HUDEP-2 (cell line): ENCODE data around the gene ARHGEF26.
A peak's percentile ranks its signal among the peaks of the same experiment; 100 is the strongest.

Experiments
- DNase-seq, 76 experiments: peaks; one replicate each; lab custom pipeline; 2025; ENCODE audit not compliant: unreplicated experiment in 76 of 76; lab: John Stamatoyannopoulos, UW

The ARHGEF26 gene

DNA sequence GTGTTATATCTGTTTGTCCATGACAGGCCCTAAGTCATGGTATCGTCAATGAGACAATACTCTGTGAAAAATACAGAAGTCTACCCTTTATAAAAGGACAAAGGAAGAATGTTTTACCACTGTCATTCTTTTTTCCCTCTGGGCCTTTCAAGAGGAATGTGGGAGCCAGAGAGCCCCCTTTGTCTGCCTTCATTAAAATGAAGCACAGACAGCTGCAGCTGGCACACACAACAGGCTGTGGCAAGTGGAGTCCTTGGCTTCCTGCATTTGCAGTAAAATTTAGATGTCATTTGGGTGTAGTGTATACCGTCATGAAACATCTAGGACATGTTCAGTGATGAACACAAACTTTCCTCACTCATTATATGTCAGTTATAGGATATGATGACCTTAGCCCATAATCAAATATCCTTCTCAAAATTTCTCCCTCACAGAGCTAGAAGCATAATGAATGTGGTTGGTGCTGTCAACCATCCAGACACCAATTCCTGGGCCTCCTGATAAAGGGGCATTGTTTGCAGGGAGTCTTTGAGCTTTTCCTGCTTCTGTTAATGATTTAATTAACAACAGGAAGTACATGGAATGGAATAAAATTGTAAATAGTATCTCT is 126.7 kb downstream of the ARHGEF26 start:
- no peak for DNase-seq

DNA sequence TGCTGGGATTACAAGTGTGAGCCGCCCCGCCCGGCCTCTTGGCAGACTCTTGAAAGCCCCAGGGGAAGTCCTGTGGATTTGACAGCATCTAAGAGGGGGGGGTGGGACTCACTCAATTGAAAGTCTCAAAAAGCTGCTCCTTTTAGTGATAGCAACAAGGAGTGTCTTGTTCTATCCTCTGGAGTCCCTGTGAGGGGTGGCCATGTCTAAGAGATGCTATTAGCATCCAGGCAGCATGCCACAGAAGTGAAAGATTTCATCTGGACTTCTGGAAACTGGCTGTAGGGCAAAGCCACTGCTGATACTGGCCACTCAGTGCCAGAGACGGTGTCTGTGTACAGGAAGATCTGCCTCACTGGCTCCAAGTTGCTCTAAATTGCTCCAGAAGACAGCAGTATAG is 129.1 kb downstream of the ARHGEF26 start:
- DNase-seq: no peak

DNA sequence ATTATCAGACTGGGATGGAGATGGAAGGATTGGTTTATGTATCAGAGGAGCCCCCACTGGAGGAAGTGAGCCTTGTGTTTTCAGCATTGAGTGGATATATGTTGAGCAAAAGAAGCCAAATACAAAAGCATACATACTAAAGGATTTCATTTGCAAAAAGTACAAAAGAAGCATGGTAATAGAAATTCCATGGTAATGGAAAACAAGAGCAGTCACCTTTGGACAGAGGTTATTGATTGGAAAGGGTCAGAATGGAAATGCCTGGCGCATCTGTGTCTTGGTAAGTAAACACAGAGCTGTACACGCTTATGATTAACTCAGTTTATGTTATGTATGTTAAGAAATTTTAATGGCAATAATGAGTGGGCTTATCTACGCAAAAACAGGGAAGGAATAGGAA is 130.4 kb downstream of the ARHGEF26 start:
- no peak for DNase-seq

DNA sequence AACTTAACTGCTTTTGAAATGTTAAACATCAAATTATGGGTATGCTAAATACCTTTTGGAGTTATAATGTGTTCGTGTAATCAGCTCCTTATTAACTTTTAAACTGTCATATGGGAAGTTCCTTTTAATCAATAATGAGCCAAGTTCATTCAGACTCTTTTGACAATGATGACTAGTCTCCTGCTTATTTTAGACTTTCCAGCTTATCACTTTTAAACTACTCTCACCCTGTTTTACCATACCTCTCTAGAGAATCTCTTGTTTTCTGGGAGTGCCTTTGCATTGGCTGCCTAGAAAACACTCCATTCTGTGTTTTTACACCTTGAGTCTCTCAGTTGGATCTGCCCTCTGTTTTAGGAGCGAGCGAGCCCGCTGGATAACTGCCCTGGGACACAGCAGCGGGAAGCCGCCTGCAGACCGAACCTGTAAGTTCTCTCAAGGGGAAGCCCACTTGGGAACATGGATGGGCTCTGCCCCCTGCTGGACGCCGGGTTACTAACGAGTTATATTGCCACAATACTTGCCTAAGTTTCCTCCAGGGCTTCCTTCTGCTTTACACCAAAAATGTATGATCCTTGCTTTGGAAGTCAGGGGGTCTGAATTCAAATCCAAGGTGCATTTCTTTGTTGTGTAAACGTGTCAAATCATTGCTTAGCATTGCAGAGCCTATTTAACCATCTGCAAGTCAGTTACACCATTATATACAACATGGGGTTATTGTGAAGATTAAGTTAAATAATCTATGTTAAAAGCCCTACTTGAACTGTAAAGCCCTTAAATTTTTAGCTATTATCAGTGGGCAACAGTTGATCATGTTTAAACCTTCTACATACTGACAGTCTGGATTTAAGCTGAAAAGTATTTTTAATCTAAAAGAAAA is 131.8 kb downstream of the ARHGEF26 start:
- DNase-seq: peak in 68 of 76 experiments; percentile 3 to 77 (median 54)

DNA sequence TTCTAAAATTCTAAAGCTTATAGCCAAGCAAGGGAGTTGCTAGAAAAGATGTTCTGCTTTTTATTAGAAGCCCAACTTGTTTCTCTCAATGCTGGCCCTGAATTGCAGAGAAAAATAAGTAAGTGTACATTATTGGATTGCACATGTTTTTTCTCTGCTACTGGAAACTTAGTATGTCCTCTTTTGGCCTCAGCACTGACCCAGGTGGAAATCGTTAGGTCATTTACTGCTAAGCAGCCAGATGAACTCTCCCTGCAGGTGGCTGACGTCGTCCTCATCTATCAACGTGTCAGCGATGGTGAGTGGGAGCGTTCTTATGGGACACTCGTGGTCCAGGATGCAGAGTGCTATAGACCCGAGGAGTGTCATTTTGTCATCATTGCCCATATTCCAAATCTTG is 133.3 kb downstream of the ARHGEF26 start:
- DNase-seq: no peak

DNA sequence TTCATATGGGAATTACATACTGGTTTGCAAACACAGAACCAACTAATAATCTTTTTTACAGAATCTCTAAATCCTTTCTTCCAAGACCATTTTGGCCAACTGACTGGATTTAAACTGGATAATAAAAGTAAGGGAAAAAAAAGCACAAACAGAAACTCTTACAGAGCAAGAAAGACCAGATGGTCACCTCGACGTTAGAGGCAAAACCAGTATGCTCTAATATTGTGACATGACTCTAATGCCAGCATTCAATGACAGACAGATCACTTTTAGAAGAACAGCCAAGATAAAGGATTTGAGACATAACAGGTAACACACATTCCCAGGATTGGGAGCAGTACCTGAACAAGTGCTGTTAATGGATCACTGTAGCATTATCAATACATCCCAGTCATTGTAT is 152.2 kb downstream of the ARHGEF26 start:
- no peak for DNase-seq

DNA sequence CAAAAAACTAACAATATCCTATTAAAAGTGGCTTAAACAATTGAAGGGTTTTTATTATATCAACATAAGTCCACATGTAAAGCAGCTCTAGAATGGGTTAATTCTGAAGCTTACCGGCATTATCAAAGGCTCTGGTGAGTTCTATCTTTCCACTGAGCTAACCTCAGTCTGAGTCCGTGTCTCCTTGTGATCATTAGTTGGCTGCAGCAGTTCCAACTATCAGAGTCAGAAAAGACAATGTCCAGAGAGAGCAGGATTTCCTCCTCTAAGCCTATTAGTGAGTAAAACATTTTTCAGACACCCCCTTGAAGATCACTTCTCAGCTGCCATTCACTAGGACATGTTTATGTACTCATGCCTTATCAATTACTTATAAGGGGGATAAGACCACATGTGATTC is 153.2 kb downstream of the ARHGEF26 start:
- DNase-seq: peak in 4 of 76 experiments; percentile 9 to 32 (median 26)

DNA sequence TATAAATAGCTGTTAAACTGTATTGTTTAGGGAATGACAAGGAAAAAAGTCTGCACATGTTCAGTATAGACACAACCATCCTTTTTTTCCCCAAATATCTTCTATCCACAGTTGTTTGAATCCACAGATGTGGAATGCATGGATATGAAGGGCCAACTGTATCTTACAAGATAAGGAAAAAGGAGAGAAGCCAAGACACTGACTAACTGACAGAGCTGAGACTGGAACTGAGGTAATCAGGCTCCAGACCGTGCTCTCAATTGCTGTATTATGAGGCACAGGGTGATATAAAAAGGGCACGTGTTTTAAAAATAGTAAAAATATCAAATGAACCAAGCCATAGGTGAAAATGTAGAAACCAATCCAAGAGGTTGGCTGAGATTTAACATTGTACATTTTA is 154.1 kb downstream of the ARHGEF26 start:
- DNase-seq: peak in 40 of 76 experiments; percentile 0 to 71 (median 27)

DNA sequence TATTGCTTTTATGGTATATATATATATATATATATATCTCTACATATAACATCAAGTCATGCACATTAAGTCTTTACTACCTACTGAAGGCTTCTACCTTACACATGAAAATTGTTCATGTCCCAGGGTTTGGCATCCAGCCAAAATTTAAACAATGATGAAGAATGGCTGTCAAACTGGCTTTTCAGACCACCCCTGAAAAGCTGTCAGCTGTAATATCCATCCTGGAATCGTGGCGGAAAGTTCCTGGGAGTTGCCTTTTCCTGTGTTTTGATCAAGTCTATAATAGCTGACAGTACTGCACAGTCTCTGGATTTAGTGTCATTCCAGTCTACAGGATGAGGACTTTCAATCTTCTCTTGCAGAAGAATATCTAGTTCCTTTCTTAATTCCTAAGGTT is 154.8 kb downstream of the ARHGEF26 start:
- DNase-seq: peak in 10 of 76 experiments; percentile 2 to 17 (median 5)

DNA sequence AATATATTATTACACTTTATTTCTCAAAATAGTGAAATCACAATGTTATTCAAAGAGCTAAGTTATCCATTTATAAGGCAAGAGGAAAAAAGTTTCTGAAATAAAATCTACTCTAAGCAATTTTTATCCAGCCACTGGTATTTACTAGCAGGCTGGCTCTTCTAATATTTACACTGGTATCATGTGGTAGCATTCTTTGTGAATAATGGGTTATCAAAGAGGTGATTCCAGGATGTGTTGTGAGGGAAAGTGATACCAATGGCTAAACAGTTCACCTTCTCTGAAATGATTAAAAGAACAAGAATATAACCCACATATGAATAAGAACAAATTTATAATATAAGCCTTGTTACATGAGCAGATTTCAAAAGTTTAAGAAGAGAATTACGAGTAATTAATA is 159.0 kb downstream of the ARHGEF26 start:
- no peak for DNase-seq

DNA sequence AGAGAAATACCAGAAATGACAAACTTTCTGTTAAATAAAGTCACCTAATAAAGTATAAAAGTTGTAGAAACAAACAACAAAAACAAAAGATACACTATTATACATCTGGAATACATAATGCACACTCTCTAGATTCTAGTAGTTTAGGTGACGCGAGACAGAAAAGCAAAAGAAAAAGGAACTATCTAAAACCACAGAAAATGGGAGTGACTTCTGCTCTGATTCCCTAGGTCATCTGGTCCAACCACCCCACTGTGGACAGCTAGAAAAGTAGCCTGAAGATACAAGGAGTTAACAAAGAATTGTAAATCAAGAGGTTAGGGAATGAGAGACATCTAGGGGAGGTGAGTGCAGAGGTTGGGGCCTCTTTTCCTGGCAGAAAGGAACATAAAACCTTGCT is 164.0 kb downstream of the ARHGEF26 start:
- peak in 1 of 76 experiments; percentile 3 for DNase-seq

DNA sequence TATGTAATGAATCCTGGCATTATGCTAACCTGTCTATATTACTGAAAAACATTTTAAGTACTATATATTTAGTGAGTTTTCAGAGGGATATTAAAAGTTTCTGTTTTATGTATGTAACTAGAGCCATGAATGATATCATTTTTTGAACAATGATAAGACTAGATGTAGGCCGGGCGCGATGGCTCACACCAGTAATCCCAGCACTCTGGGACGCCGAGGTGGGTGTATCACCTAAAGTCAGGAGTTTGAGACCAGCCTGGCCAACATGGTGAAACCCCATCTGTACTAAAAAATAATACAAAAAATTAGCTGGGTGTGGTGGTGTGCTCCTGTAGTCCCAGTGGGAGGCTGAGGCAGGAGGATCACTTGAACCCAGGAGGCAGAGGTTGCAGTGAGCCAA is 169.0 kb downstream of the ARHGEF26 start:
- no peak for DNase-seq

DNA sequence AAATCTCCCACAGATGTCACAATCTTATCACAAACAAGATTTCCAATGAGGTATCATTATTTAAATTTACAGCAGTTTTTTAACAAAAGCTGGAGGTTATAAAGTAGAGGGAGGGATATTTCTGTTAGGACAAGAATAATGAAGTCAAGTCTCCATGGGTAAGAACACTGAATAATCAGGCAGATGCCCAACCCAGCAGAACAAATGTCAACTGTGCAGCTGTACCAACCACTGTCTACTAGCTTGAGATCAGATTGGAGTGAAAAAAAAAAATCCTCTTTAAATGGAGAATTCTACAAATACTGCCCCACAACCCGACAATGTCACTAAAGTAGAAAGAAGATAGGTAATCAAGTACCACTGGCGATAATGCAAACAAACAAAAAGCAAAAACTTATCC is 172.8 kb downstream of the ARHGEF26 start:
- DNase-seq: no peak

DNA sequence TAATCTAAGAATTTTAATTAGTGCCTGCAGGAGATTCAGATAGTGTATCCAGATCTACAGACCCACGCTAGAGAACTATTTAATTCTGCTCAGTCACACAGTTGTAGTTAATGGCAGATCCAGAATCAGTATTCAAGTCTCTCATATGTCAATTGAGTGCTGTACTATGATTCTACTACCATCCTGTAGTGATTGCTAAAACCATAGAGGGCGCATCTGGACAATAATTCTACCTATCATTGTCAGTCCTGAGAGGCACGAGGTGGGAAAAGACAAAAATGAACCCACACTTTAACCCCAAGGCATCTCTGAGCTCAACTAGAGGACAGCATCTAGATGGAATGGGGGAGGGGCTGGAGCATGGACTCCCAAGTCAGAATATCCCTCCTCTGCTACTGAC is 180.4 kb downstream of the ARHGEF26 start:
- DNase-seq: peak in 1 of 76 experiments; percentile 11

DNA sequence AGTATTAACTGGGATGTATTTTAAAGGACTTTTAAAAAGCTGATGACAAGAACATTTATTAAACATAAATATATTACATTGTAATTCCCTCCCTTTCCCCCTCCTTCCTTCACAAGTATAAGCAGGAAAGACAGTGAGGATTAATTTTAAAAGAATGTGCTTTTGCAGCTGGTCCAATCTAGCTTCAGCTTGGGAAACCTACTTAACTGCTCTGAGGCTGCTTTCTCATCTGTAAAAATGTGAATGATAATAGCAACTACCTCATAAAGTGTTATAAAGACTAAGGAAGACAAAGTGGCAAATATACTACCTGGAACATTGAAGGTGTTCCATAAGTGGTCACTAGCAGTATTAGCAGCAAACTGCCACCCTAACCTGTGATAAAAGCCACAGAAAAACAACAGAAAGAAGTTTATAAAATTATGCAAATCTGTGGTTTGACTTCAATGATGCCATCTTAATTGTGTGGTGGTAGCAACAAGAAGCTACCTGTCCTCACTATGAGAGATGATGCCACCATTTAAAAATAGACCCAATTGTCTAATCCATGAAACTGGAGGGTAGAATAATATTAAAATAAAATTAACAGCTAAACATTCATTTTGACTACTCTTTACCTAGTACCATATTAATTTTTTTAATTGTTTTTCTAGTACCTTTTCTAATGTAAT is 183.1 kb downstream of the ARHGEF26 start:
- DNase-seq: no peak

DNA sequence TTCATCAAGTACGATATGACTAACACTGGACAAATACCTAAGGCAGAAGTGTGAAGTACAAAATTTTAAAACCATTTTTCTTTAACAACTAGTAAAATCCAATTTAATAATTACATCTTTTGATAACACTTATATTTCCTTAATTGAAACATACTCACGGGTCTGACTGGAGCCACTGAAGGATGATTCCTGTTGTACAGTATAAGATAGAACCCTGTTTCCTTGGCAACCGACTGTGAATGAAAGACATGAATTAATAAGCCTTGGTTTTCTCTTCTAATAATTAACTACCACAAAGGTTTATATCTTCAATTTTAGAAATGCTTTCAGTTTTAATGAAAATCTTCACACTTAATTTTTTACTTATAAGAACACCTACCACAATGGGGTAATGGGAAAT is 183.7 kb downstream of the ARHGEF26 start:
- DNase-seq: no peak

DNA sequence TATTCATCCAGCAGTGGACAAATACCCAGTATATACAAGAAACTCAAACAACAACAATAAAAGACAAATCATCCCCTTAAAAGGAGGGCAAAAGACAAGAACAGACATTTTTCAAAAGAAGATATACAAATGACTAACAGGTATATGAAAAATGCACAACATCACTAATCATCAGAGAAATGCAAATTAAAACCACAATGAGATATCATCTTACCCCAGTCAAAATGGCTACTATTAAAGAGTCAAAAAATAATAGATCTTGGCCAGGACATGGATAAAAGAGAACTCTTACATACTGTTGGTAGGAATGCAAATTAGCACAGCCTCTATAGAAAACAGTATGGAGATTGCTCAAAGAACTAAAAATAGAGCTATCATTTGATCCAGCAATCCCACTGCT is 186.2 kb downstream of the ARHGEF26 start:
- no peak for DNase-seq
